Measurements from ENCODE around the gene DMD.

- TF ChIP-seq CTCF (IDR thresholded peaks at IDR 0.05; ENCODE audit: low read length): no peak
- no peak for TF ChIP-seq EZH2phosphoT487 (IDR thresholded peaks at IDR 0.05; ENCODE audit: low read length)
- no peak for TF ChIP-seq EZH2 (optimal IDR thresholded peaks at IDR 0.05; ENCODE audit: low read depth, low read length)
These were observed 371.6 kb downstream of the DMD start for GRCh38 chrX:32839781-32840180.

Measured in MM.1S (cell line).